ENCODE results near the gene CHST3.

GRCh38 chr10:71952745-71953144 is 11.4 kb upstream of the CHST3 start:
- TF ChIP-seq CTCF (IDR thresholded peaks at IDR 0.05), result no peak
- no peak for TF ChIP-seq POLR2A (IDR thresholded peaks at IDR 0.05)
